HG03342 (cell line): ENCODE results near the gene CDH23.
A peak's percentile ranks its signal among the peaks of the same experiment; 100 is the strongest.

Experiments used
- ATAC-seq: cut with Tn5 transposase; IDR thresholded peaks from one replicate; pipeline ENCODE4 v1.9.1; 2021; ENCODE audit warnings: mild to moderate bottlenecking, moderate library complexity; ENCODE audit not compliant: unreplicated experiment

The CDH23 gene

DNA sequence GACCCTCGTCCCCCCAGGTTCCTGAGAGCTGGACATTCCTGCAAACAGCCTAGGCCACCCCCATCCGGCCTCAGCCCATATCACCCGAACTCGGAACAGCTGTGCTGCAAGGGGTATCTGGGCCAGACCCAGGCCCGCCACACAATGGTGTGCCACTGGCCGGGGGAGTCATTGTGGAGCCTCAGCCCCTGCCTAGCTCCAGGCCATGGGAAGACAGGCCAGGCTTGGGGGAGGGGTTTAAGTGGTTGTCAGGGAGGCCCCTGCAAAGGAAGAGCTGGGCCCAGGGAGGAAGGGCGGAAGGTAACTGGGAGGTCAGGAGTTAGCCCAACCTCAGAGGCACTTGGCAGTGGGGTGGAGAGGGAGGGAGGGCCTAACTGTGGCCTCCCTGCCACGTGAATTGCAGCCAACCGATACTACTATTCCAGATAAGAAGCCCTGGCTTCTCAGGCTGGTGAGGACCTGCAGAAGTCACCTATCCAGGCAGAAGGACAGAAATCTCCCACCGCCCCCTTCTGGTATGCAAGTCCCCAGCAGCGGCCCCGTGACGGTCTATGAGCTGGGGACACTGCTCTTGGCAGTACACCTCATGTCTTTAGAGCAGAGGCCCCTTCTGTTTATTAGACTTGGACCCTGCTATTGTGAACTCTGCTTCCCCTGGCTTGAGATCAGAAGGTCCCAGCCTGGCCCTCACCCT is 349.8 kb downstream of the CDH23 start:
- no peak for ATAC-seq

- no peak for ATAC-seq
Observed at GRCh38 chr10:71747039-71747531, 350.4 kb downstream of the CDH23 start.

DNA sequence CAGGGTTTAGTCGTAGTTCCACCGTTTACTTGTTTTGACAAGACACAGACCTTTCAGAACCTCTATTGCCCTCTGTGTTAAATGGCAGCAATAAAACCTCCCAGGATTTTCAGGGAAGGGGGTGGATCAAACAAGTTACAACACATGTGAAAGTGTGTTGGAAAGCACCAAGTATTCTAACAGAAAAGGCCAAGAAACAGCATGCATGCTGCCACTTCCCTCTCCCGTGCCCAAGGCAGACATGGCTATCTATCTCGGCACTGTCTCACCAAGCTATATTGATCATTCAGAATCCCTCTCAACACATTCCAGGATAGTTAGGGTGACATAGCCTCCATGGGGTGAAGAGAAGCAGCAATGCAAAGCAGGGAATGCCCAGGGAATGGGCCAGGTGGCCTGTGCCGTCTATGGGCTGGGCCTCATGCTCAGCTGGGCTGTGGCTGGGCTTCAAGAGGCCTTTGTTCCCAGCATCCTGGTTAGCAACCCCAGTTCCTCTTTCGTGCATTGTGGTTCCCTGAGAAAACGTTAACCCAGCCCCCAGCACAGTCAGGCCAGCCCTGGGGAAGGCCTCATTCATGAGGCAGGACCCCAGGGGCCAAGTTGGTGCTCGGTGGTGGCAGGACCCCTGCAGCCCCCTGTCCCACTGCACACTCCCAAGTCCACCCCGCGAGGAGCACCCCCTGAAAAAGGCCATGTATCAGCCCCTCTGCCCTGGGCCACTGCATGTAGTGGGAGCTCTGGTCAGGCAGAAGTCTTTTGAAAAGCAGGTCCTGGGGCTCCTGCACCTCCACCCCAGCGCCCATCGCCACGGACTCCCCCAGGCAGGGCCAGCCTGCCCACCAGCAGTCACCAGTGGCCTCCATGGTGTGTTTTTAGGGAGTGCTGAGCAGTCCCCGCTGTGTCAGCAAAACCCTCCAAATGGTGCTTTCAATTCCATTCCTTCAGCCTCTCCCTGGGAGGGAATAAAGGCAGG is 351.1 kb downstream of the CDH23 start:
- ATAC-seq, result peak; percentile 40

GRCh38 chr10:71748671-71749191 is 352.0 kb downstream of the CDH23 start:
- ATAC-seq, result peak; percentile 46

GRCh38 chr10:71749396-71749795 is 352.7 kb downstream of the CDH23 start:
- no peak for ATAC-seq

DNA sequence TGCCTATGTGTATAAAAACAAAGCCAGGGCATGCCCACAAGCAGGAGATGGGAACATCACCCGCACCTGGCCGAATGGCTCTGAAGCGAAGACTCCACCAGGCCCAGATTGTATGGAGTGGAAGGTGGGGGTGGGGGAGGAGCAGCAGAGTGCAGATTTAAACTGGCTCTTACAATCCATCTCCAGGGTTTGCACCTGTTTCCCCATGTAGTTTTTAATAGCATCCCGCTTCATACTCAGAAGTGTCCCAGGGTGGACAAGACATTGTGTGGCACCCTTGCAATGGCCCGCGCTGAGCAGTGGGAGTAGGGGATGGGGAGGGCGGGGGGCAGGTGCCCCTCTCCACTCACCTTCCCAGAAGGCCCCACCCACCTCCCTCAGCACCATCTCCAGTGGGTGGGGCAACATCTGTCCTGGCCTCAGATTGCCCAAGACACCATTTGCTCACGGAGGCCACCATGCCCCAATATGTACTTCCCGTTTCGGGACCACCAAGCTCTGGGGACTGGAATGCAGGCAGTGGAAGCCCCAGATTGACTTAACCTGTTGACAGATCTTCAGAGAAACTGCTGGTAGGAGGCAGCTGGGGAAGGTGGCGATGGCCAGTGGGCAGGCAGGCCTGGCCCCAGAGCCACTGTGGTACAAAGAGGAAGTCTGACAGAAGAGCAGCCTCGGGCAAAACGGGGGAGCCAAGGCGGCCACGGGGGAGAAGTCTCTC is 353.6 kb downstream of the CDH23 start:
- ATAC-seq, result no peak

- ATAC-seq, result no peak
Observed at GRCh38 chr10:71750986-71751385, 354.3 kb downstream of the CDH23 start.

DNA sequence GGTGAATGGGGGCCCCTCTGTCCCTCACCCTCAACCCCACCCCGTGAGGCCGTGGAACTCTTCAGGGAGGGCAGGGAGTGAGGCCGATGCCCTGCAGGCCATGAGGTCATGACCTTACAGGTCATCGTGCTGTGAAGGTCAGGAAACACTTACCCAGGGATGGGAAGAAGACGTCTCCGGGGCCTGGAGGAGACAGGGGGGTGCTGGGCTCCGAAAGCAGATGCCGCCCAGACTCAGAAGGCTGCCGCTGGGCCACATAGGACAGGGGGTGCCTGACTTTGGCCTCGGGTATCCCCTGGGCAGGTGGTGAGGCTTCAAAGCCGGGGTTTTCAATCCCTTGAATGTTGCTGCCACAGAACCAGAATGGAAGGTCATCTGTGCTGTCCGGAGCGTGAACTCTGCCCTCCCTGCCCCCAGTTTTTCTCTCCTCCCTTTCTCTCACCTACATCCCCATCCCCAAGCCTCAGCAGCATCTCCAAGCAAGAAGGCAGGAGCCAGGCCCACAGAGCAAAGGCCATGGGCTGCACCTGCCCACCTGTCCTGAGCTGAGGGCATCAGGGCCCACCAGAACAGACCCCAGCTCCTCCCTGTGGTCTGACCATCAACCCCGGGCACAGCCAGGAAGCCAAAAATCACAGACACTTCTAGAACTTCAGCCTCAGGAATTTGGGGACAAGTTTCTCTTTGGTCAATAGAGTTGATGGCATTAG is 354.9 kb downstream of the CDH23 start:
- no peak for ATAC-seq

- no peak for ATAC-seq
Observed at GRCh38 chr10:71752391-71753090, 355.8 kb downstream of the CDH23 start.

GRCh38 chr10:71753091-71753959 is 356.6 kb downstream of the CDH23 start:
- ATAC-seq, result no peak

GRCh38 chr10:71753960-71754505 is 357.3 kb downstream of the CDH23 start:
- ATAC-seq, result no peak

- ATAC-seq, result no peak
Observed at GRCh38 chr10:71754562-71754961, 357.8 kb downstream of the CDH23 start.

GRCh38 chr10:71755179-71755879 is 358.6 kb downstream of the CDH23 start:
- no peak for ATAC-seq

DNA sequence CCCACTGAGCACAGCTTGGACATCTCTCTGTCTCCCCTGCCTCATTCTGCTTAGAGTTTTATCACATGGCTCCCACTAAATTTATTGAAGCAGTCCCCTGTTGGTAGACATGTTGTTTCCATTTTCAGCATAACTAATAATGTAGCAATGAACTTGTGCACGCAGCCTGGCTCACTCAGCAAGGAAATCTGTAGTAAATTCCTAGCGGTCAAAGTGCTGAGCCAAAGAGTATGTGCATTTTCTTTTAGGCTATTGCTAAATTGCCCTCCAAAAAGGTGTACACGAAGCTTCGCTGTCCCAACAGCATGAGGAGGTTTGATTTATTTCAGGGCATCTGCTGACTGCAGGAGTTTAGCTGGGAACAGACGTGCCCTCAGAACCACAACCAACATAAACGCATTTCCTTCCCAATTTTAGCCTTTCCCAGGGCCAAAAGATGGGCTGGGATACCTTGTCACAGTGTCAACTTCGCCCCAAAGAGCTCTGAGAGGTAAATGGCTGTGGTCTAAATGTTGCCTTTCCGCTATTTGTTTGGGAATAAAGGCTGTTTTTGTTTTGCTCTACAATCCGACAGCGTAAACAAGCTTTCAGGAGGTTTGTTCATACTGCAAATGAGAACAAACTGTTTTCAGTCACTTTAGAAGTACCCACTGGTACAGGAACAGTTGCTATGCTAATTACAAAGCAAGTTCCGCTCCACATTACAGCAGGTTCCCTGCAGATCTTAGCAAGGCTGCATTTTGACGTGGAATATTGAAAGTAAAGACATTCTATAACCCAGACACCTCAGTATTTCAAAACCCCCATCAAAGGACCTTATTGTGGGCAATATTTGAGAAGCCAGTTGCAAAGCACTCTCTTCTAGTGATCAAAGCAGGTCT is 359.8 kb downstream of the CDH23 start:
- no peak for ATAC-seq

DNA sequence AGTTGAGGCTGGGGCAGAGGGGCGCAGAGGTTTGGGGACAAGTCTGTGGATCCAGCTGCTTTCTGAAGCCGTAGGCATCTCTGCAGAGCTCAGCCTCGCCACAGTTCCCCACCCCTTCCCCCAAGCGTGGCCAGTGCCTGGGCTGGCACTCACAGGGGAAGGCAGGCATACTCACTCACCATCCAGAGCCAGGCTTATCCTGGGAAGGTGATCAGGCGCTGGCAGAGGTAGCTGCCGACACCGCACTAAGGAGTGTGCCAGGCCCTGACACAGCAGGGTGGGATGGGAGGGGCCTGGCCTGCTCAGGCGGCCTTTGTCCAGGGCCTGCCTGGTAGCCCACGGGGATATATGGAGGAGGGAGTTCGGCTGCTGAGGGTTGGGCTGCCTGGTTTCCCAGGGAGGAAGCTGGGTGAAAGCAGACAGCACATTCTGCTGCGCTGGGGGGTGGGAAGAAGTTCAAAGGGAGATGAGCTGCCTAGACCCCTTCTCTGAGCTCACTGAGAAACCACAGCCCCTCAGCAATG is 360.7 kb downstream of the CDH23 start:
- ATAC-seq, result no peak

DNA sequence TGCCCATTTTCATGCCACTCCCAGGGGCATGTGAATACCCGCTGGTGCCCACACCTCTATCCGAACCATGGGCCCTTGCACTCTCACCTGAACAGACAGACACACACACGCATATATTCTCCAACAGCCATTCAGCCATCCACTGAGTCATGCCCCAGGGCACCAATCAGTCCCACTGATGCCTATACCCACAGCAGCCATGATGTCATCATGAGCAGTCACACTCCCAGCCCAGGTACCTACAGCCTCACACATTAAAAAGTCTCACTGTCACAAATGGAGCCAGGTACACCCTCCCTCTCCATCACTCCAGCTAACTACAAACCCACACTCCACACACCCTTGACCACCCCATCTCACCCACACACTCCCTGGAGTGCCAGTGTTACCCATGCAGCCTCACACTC is 364.4 kb downstream of the CDH23 start:
- no peak for ATAC-seq
